C4-2B (cell line): Measurements from ENCODE around the gene ERC1.
"Not testable (repeated sequence)": the region's sequence is repeated elsewhere in the genome, so short reads cannot be mapped to it uniquely, and the experiment has no call there.

Source experiments
- H3K27ac ChIP-seq: fragments of 450-650 bp; 2 replicates; pipeline ENCODE4 v1.5.1; 2017
- ZFX ChIP-seq: fragments of 450-650 bp; IDR thresholded peaks from 2 replicates; pipeline ENCODE4 v1.6.1; 2017
- TF ChIP-seq, protein P1 (sequence below): fragments of 450-650 bp; conservative IDR thresholded peaks from 2 replicates; pipeline ENCODE4 v1.5.1; 2017; ENCODE audit warnings: mild to moderate bottlenecking

ERC1 gene

DNA sequence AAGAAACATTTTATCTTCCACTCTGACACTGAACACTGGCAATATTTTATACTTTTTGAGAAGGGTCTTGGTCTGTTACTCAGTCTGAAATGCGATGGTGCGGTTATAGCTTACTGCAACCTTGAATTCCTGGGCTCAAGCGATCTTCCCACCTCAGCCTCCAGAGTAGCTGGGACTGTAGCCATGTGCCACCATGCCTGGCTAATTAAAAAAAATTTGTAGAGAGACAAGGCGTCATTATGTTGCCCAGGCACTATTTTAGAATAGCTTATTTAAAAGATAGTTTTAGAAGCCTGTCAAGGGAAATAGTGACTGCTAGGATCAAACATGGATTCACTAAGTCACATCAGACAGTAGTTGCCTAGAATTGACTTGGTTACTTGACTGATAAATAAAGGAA, 5.9 kb downstream of the ERC1 start:
- TF ChIP-seq, protein P1, sequence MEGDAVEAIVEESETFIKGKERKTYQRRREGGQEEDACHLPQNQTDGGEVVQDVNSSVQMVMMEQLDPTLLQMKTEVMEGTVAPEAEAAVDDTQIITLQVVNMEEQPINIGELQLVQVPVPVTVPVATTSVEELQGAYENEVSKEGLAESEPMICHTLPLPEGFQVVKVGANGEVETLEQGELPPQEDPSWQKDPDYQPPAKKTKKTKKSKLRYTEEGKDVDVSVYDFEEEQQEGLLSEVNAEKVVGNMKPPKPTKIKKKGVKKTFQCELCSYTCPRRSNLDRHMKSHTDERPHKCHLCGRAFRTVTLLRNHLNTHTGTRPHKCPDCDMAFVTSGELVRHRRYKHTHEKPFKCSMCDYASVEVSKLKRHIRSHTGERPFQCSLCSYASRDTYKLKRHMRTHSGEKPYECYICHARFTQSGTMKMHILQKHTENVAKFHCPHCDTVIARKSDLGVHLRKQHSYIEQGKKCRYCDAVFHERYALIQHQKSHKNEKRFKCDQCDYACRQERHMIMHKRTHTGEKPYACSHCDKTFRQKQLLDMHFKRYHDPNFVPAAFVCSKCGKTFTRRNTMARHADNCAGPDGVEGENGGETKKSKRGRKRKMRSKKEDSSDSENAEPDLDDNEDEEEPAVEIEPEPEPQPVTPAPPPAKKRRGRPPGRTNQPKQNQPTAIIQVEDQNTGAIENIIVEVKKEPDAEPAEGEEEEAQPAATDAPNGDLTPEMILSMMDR = no peak
- TF ChIP-seq ZFX = no peak
- no peak overlapping the region for H3K27ac ChIP-seq

DNA sequence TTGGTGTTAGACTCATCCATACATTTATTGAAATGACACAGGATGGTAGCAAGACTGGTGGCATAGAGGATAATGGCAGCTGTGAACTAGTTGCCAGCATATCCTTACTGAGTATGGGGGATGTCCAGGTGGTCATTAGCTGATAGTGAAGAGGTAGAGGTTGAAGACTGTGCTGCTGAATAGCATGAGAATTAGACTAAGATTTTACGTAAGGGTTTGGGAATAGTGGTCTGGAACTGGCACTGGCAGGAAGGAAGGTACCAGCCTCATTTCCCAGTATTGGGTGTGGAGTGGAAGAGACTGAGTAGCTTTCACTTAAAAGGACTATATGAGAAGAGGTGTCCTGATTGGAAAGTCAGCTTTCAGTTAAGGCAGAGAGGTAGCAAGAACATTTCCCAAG, 6.5 kb downstream of the ERC1 start:
- TF ChIP-seq ZFX = no peak
- TF ChIP-seq, protein P1 = no peak
- no peak overlapping the region for H3K27ac ChIP-seq

DNA sequence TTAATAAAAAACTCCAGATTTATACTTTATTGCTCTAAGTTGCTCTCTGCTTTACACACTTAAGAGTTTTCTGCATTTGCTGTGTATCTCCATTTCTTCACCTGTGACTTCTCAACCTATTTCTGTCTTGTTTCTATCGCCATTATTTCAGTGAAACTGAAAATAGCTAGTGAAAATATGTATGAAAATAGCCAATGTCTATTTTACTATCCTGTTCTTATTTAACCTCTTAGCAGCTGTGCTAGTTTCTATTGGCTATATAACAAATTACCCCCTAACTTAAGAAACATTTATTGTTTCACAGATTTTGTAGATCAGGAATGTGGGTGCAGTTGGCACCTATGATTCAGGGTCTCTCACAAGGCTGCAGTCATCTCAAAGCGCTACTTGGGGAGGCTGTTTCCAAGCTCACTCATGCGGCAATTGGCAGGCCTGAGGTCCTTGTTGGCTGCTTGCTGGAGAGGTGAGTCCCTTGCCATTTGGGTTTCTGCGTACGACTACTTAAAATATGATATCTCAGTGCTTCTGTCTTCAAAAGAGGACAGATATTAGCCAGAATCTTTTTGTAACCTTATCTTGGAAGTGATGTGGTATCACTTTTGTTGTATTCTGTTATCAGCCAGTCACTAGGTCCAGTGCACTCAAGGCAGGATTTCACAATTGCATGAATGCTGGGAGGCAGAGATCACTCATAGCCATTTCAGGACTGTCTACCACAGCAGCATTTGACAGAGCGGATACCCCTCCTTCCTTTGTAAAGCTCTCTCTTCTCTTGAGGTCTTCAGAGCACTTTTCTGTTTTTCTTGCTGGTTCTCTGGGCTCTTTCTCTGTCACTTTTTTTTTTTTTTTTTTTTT, 7.2 kb downstream of the ERC1 start:
- TF ChIP-seq, protein P1 = no peak
- TF ChIP-seq ZFX = no peak
- no peak overlapping the region for H3K27ac ChIP-seq

DNA sequence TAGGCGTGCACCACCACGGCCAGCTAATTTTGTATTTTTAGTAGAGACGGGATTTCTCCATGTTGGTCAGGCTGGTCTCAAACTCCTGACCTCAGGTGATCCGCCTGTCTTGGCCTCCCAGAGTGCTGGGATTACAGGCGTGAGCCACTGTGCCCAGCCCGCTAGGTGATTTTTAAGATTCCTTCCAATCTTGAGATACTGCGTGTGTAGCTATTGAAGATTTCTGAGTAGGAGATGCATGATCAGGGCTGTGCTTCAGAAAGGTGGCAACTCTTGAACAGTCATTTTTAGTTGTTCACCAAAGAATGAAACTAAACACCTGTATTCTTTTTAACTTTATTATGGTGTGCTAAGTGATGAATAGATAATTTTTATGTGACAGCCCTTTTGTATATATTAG, 8.7 kb downstream of the ERC1 start:
- H3K27ac ChIP-seq = not testable (repeated sequence)

DNA sequence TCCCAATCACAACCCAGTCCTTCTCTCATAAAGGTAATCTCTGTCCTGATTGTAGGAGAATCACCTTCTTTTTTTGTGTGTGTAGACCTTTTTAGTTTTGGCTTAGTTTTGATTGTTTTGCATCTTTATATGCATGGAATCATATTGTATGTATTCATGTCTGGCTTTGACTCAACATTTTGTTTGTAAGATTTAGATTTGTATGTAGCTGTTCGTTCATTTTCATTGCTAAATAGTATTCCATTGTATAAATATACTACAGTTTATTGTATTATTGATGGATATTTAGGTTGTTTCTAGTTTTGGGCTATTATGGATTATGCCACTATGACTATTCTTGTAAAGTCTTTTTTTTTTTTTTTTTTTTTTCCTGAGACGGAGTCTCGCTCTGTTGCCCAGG, 10.5 kb downstream of the ERC1 start:
- TF ChIP-seq, protein P1 = no peak
- TF ChIP-seq ZFX = no peak
- H3K27ac ChIP-seq = no peak overlapping the region

DNA sequence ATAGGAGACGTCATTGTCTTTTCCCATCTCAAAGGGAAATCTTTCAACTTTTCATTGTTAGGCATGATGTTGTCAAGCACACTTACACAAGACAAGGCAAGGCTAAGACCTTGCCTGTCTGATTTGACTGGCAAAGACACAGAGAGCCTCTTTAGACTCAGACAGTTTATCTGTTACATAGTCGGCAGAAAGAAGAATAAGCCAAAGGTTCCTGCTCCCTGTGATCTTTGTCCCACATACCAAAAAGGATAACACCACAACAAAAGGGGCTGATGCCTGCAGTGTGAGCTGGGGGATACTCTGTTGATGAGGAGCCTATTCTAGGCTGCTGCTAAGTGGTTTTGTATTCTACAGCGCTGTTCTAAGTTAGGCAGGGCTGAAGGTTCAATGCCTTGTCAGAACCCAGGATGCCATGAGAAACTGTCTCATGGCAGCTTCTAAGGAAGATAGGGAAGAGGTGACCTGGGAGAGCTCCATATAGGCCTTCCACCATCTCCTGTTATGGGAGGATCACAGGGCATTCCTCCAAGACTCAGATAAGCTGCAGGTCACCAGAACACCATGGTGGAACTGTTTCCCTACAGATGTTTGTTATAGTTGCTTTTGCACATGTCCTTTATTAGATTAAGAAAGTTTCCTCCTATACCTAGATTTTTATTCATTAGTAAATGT, 12.7 kb downstream of the ERC1 start:
- no peak for TF ChIP-seq ZFX
- TF ChIP-seq, protein P1 = no peak
- H3K27ac ChIP-seq = no peak overlapping the region

DNA sequence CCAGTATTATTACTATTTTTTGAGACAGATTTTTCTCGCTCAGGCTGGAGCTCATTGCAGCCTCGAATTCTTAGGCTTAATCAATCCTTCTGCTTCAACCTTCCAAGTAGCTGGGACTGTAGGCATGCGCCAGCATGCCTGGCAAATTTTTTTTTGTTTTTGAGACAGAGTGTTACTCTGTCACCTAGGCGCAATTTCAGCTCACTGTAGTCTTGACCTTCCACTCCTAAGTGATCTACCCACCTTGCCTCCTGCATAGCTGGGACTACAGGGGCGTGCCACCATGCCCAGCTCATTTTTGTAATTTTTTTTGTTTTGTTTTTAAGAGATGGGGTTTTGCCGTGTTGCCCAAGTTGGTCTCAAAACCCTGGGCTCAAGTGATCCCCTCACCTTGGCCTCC, 15.2 kb downstream of the ERC1 start:
- no peak for TF ChIP-seq ZFX
- TF ChIP-seq, protein P1 = no peak
- no peak overlapping the region for H3K27ac ChIP-seq
